ENCODE measurements around the gene GALNT18.

The GALNT18 gene

GRCh38 chr11:11306855-11307254 is 314.9 kb downstream of the GALNT18 start:
- Histone ChIP-seq H3K9me3 (replicated peaks; ENCODE audit: insufficient read depth, low read length) (no peaks in the 10 kb centered on the region), H4K20me1 (ENCODE audit: insufficient read depth, low read length) (no peaks in the 10 kb centered on the region), H3K4me1 (ENCODE audit: low read length) (no peaks in the 10 kb centered on the region), H3K27ac (ENCODE audit: low read length) (no peak overlapping the region), H3K79me2 (ENCODE audit: low read length) (no peaks in the 10 kb centered on the region), H3K36me3 (replicated peaks; ENCODE audit: insufficient read depth, low read length) (no peaks in the 10 kb centered on the region), H3K9me2 (replicated peaks; ENCODE audit: insufficient read depth, low read length) (no peaks in the 10 kb centered on the region), H3K4me3 (ENCODE audit: low read length) (no peak overlapping the region), H3K27me3 (replicated peaks; ENCODE audit: insufficient read depth, low read length) (no peaks in the 10 kb centered on the region), H2AFZ (ENCODE audit: low read length) (no peak overlapping the region), H3K9ac (ENCODE audit: low read length) (no peak overlapping the region), H3K4me2 (ENCODE audit: low read depth, low read length) (no peak overlapping the region), H3F3A (ENCODE audit: insufficient read depth, low read length) (no peaks in the 10 kb centered on the region)
- no peak for DNase-seq
- TF ChIP-seq EZH2 (optimal IDR thresholded peaks at IDR 0.05; ENCODE audit: low read depth, low read length) (no peak), CTCF (IDR thresholded peaks at IDR 0.05; ENCODE audit: low read length) (no peak), EZH2phosphoT487 (IDR thresholded peaks at IDR 0.05; ENCODE audit: low read length) (no peak)

GRCh38 chr11:11304550-11304949 is 317.3 kb downstream of the GALNT18 start:
- H3K27ac ChIP-seq (ENCODE audit: low read length) = no peak overlapping the region
- H3K9me3 ChIP-seq (replicated peaks; ENCODE audit: insufficient read depth, low read length) = no peaks in the 10 kb centered on the region
- H3K27me3 ChIP-seq (replicated peaks; ENCODE audit: insufficient read depth, low read length) = no peaks in the 10 kb centered on the region
- no peak overlapping the region for H3K4me3 ChIP-seq (ENCODE audit: low read length)
- H3K9ac ChIP-seq (ENCODE audit: low read length) = no peak overlapping the region
- no peaks in the 10 kb centered on the region for H4K20me1 ChIP-seq (ENCODE audit: insufficient read depth, low read length)
- no peaks in the 10 kb centered on the region for H3K79me2 ChIP-seq (ENCODE audit: low read length)
- no peaks in the 10 kb centered on the region for H3K9me2 ChIP-seq (replicated peaks; ENCODE audit: insufficient read depth, low read length)
- H3K4me2 ChIP-seq (ENCODE audit: low read depth, low read length) = no peak overlapping the region
- no peak for TF ChIP-seq EZH2 (optimal IDR thresholded peaks at IDR 0.05; ENCODE audit: low read depth, low read length)
- no peak for TF ChIP-seq CTCF (IDR thresholded peaks at IDR 0.05; ENCODE audit: low read length)
- no peak for TF ChIP-seq EZH2phosphoT487 (IDR thresholded peaks at IDR 0.05; ENCODE audit: low read length)
- H3K36me3 ChIP-seq (replicated peaks; ENCODE audit: insufficient read depth, low read length) = no peaks in the 10 kb centered on the region
- no peak for DNase-seq
- H3K4me1 ChIP-seq (ENCODE audit: low read length) = no peaks in the 10 kb centered on the region
- H3F3A ChIP-seq (ENCODE audit: insufficient read depth, low read length) = no peaks in the 10 kb centered on the region
- H2AFZ ChIP-seq (ENCODE audit: low read length) = no peak overlapping the region

GRCh38 chr11:11302565-11302964 is 319.2 kb downstream of the GALNT18 start:
- Histone ChIP-seq H3K36me3 (replicated peaks; ENCODE audit: insufficient read depth, low read length) (no peaks in the 10 kb centered on the region), H3F3A (ENCODE audit: insufficient read depth, low read length) (no peaks in the 10 kb centered on the region), H2AFZ (ENCODE audit: low read length) (no peak overlapping the region), H3K9me2 (replicated peaks; ENCODE audit: insufficient read depth, low read length) (no peaks in the 10 kb centered on the region), H3K79me2 (ENCODE audit: low read length) (no peaks in the 10 kb centered on the region), H3K9me3 (replicated peaks; ENCODE audit: insufficient read depth, low read length) (no peaks in the 10 kb centered on the region), H3K4me1 (ENCODE audit: low read length) (no peaks in the 10 kb centered on the region), H3K4me3 (ENCODE audit: low read length) (no peak overlapping the region), H3K4me2 (ENCODE audit: low read depth, low read length) (no peak overlapping the region), H4K20me1 (ENCODE audit: insufficient read depth, low read length) (no peaks in the 10 kb centered on the region), H3K27ac (ENCODE audit: low read length) (no peak overlapping the region), H3K27me3 (replicated peaks; ENCODE audit: insufficient read depth, low read length) (no peaks in the 10 kb centered on the region), H3K9ac (ENCODE audit: low read length) (no peak overlapping the region)
- no peak for DNase-seq
- TF ChIP-seq EZH2phosphoT487 (IDR thresholded peaks at IDR 0.05; ENCODE audit: low read length) = no peak
- TF ChIP-seq CTCF (IDR thresholded peaks at IDR 0.05; ENCODE audit: low read length) = no peak
- no peak for TF ChIP-seq EZH2 (optimal IDR thresholded peaks at IDR 0.05; ENCODE audit: low read depth, low read length)
